OCI-LY1 (cell line): ENCODE data around the gene CENPU.

Experiments used
- H2AFZ ChIP-seq: fragments of 200-600 bp; sonication (generic), shearing (Covaris generic); 2 replicates; pipeline ENCODE4 v1.6.0; 2014; ENCODE audit warnings: antibody characterized with exemption, mild to moderate bottlenecking, low read length
- H3F3A ChIP-seq: fragments of 200-600 bp; sonication (generic), shearing (Covaris generic); 2 replicates; pipeline ENCODE4 v1.6.0; 2014; ENCODE audit warnings: mild to moderate bottlenecking, antibody characterized with exemption, low read length, moderate library complexity; ENCODE audit not compliant: insufficient read depth
- H3K27ac ChIP-seq: fragments of 200-600 bp; sonication (generic); 2 replicates; pipeline ENCODE4 v1.5.1; 2014; ENCODE audit warnings: low read length, mixed run types, mild to moderate bottlenecking, low read depth; ENCODE audit not compliant: poor library complexity, severe bottlenecking
- H3K27me3 ChIP-seq: fragments of 200-600 bp; sonication (generic); 2 replicates; pipeline ENCODE4 v1.6.0; 2014; ENCODE audit warnings: antibody characterized with exemption, mild to moderate bottlenecking, low read length, moderate library complexity; ENCODE audit not compliant: insufficient read depth
- H3K36me3 ChIP-seq: fragments of 200-600 bp; sonication (generic); 2 replicates; pipeline ENCODE4 v1.6.1; 2014; ENCODE audit warnings: mild to moderate bottlenecking, antibody characterized with exemption, low read length, moderate library complexity, mixed read lengths; ENCODE audit not compliant: insufficient read depth
- H3K4me1 ChIP-seq: fragments of 200-600 bp; sonication (generic); 2 replicates; pipeline ENCODE4 v1.5.1; 2014; ENCODE audit warnings: mild to moderate bottlenecking, low read length, moderate library complexity; ENCODE audit not compliant: insufficient read depth, severe bottlenecking
- H3K4me2 ChIP-seq: fragments of 200-600 bp; sonication (generic), shearing (Covaris generic); 2 replicates; pipeline ENCODE4 v1.6.1; 2014; ENCODE audit warnings: low read length
- H3K4me3 ChIP-seq: fragments of 200-600 bp; sonication (generic); 2 replicates; pipeline ENCODE4 v1.5.1; 2014; ENCODE audit warnings: low read length, low read depth, mild to moderate bottlenecking, mixed read lengths; ENCODE audit not compliant: poor library complexity, severe bottlenecking
- H3K79me2 ChIP-seq: fragments of 200-600 bp; shearing (Covaris generic); 2 replicates; pipeline ENCODE4 v1.6.1; 2016; ENCODE audit warnings: mixed run types, low read length, mixed read lengths; ENCODE audit not compliant: insufficient read depth
- H3K9ac ChIP-seq: fragments of 200-600 bp; sonication (generic), shearing (Covaris generic); 2 replicates; pipeline ENCODE4 v1.6.1; 2014; ENCODE audit warnings: mild to moderate bottlenecking, low read length, mixed read lengths
- H3K9me2 ChIP-seq: fragments of 200-600 bp; sonication (generic), shearing (Covaris generic); 2 replicates; pipeline ENCODE4 v1.6.1; 2014; ENCODE audit warnings: low read depth, mild to moderate bottlenecking, low read length, mixed read lengths
- H3K9me3 ChIP-seq: fragments of 200-600 bp; shearing (Covaris generic); 2 replicates; pipeline ENCODE4 v1.6.1; 2014; ENCODE audit warnings: low read length, mixed read lengths
- H4K20me1 ChIP-seq: fragments of 200-600 bp; sonication (generic), shearing (Covaris generic); 2 replicates; pipeline ENCODE4 v1.6.0; 2016; ENCODE audit warnings: mild to moderate bottlenecking, low read length; ENCODE audit not compliant: insufficient read depth
- CTCF ChIP-seq: fragments of 200-600 bp; sonication (generic), shearing (Covaris generic); IDR thresholded peaks from 2 replicates; pipeline ENCODE4 v1.5.1; 2017; ENCODE audit warnings: mild to moderate bottlenecking, antibody characterized with exemption, low read length, moderate library complexity, mixed read lengths
- EZH2 ChIP-seq: fragments of 200-600 bp; sonication (generic), shearing (Covaris generic); IDR thresholded peaks from 2 replicates; pipeline ENCODE4 v1.8.0; 2017; ENCODE audit warnings: borderline replicate concordance, mixed run types, mild to moderate bottlenecking, antibody characterized with exemption, low read length, moderate library complexity, mixed read lengths

Gene CENPU

GRCh38 chr4:184748251-184748652 lies 14.4 kb upstream of the CENPU start:
- H3K27ac ChIP-seq, result no peak overlapping the region
- no peaks in the 10 kb centered on the region for H3K36me3 ChIP-seq
- H3K4me3 ChIP-seq, result no peak overlapping the region
- TF ChIP-seq EZH2, result no peak
- TF ChIP-seq CTCF, result no peak
- no peaks in the 10 kb centered on the region for H3K79me2 ChIP-seq
- no peak overlapping the region for H2AFZ ChIP-seq
- H3K9me2 ChIP-seq, result no peaks in the 10 kb centered on the region
- H3K4me2 ChIP-seq, result no peak overlapping the region
- no peaks in the 10 kb centered on the region for H4K20me1 ChIP-seq
- H3K9ac ChIP-seq, result no peak overlapping the region
- H3K4me1 ChIP-seq, result peaks cover 11% of the 10 kb centered on the region
- H3K27me3 ChIP-seq, result no peaks in the 10 kb centered on the region
- no peaks in the 10 kb centered on the region for H3F3A ChIP-seq
- no peaks in the 10 kb centered on the region for H3K9me3 ChIP-seq

- Histone ChIP-seq H3F3A (no peaks in the 10 kb centered on the region), H2AFZ (no peak overlapping the region), H3K9me2 (no peaks in the 10 kb centered on the region), H3K9ac (no peak overlapping the region), H3K36me3 (no peaks in the 10 kb centered on the region), H3K27me3 (no peaks in the 10 kb centered on the region), H3K79me2 (no peaks in the 10 kb centered on the region), H3K4me2 (no peak overlapping the region), H3K27ac (no peak overlapping the region), H4K20me1 (no peaks in the 10 kb centered on the region), H3K4me1 (peaks cover 11% of the 10 kb centered on the region), H3K9me3 (no peaks in the 10 kb centered on the region), H3K4me3 (no peak overlapping the region)
- TF ChIP-seq EZH2 (no peak), CTCF (no peak)
These were observed 13.3 kb upstream of the CENPU start for GRCh38 chr4:184747034-184747830.

- Histone ChIP-seq H3K9me3 (no peaks in the 10 kb centered on the region), H2AFZ (no peak overlapping the region), H3K9ac (no peak overlapping the region), H3K27me3 (no peaks in the 10 kb centered on the region), H3K79me2 (no peaks in the 10 kb centered on the region), H4K20me1 (no peaks in the 10 kb centered on the region), H3K4me1 (peaks cover 11% of the 10 kb centered on the region), H3K4me3 (no peak overlapping the region), H3K9me2 (no peaks in the 10 kb centered on the region), H3F3A (no peaks in the 10 kb centered on the region), H3K27ac (no peak overlapping the region), H3K36me3 (no peaks in the 10 kb centered on the region), H3K4me2 (no peak overlapping the region)
- TF ChIP-seq CTCF, result peak; percentile 82
- TF ChIP-seq EZH2, result no peak
These were observed 12.2 kb upstream of the CENPU start for GRCh38 chr4:184745831-184746795.
